ENCODE results near the gene DOCK1. TPM values are rescaled to one million over a fixed set of nuclear protein-coding genes. Genes with fewer than 3 reads are reported as not detected.

DOCK1 gene
- total RNA-seq, 4 donors from 2014 or later: 60.6 to 136 (median 92.7) TPM

DNA sequence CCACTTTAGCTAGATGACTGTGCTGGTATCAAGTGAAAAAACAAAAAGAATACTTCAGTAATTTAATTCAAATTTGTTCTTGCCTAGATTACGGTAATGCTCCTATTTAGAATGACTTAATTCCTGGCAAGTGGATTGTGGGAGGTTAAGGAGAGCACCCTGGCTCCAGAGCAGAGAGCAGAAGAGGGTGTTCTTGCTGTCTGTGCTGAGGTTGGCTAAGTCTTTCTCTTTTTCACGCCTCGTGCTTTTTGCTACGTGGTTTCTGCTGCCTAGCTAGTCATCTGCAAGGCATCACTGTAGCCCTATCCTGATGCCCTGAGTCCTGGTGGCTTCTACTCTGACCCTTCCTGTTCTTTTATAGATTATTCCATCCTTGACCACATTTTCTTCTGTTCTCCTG, 189.8 kb downstream of the DOCK1 start:
- H3K27me3 ChIP-seq: no peaks in the 10 kb centered on the region
- peaks cover 28% of the 10 kb centered on the region for H3K36me3 ChIP-seq
- H3K9me3 ChIP-seq: no peaks in the 10 kb centered on the region
- WGBS: 97% methylated on average over 4 of the region's 4 CpGs
- H3K27ac ChIP-seq: no peak overlapping the region
- H3K4me3 ChIP-seq: no peak overlapping the region
- no peak for DNase-seq (ENCODE audit: low spot score in 2 of 2)
- no peaks in the 10 kb centered on the region for H3K4me1 ChIP-seq
- TF ChIP-seq POLR2AphosphoS5 (IDR thresholded peaks at IDR 0.05) (no peak), EP300 (IDR thresholded peaks at IDR 0.05) (no peak), POLR2A (IDR thresholded peaks at IDR 0.05) (no peak)
- TF ChIP-seq, protein P1, sequence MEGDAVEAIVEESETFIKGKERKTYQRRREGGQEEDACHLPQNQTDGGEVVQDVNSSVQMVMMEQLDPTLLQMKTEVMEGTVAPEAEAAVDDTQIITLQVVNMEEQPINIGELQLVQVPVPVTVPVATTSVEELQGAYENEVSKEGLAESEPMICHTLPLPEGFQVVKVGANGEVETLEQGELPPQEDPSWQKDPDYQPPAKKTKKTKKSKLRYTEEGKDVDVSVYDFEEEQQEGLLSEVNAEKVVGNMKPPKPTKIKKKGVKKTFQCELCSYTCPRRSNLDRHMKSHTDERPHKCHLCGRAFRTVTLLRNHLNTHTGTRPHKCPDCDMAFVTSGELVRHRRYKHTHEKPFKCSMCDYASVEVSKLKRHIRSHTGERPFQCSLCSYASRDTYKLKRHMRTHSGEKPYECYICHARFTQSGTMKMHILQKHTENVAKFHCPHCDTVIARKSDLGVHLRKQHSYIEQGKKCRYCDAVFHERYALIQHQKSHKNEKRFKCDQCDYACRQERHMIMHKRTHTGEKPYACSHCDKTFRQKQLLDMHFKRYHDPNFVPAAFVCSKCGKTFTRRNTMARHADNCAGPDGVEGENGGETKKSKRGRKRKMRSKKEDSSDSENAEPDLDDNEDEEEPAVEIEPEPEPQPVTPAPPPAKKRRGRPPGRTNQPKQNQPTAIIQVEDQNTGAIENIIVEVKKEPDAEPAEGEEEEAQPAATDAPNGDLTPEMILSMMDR (IDR thresholded peaks at IDR 0.05): no peak

DNA sequence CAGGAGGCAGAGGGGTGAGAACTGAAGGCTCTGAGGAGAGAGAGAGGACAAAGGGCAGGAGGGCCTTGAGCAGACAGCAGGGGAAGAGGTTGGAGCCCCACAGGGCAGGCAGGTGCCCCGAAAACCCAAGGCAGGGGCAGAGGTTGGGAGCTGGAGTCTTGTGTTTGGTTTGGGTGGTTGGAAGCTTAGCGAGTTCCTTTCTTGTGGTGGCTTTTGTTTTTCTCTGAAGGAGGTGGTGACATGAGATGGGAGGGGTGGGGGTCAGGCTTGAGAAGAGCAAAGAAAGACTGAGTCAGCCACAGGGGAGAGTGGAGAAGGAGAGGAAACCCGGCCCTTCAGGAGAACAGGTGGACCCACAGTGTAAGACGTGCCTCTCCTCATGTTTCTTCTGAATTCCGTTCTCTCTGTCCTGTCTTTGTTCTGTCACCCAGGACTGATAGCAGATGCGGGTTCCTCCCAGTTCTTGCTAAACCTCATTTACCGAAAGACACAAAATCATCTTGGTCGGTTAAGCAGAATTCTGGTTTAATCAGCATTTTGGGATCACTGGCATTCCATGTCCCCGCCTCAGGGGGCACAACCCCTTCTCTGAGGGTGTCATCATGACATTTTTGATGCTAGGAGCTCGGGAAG, 195.9 kb downstream of the DOCK1 start:
- H3K4me1 ChIP-seq: no peaks in the 10 kb centered on the region
- TF ChIP-seq, protein P1 (IDR thresholded peaks at IDR 0.05): no peak
- TF ChIP-seq POLR2A (IDR thresholded peaks at IDR 0.05) (no peak), POLR2AphosphoS5 (IDR thresholded peaks at IDR 0.05) (no peak), EP300 (IDR thresholded peaks at IDR 0.05) (no peak)
- H3K36me3 ChIP-seq: peaks cover 20% of the 10 kb centered on the region
- WGBS: 95% methylated on average over 9 of the region's 10 CpGs
- H3K4me3 ChIP-seq: no peak overlapping the region
- DNase-seq (ENCODE audit: low spot score in 2 of 2): no peak
- no peaks in the 10 kb centered on the region for H3K9me3 ChIP-seq
- no peak overlapping the region for H3K27ac ChIP-seq
- H3K27me3 ChIP-seq: no peaks in the 10 kb centered on the region

DNA sequence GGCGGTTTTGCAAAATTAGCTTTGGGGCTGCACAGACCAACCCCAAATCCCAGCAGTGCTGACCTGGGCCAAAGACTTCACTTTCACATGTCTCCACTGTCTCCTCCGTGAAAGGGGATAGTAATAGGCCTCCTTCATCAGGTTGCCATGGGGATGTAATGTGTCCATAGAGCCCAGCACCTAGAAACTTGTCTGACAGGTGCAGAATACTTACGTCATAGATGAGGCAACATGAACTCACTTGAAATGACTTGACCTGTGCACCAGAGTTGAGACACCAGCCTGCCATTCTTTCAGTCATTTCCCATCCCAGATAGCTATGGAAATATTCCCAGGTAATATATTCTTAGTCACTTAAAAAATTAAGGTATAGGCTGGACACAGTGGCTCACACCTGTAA, 196.9 kb downstream of the DOCK1 start:
- no peak for DNase-seq (ENCODE audit: low spot score in 2 of 2)
- H3K9me3 ChIP-seq: no peaks in the 10 kb centered on the region
- no peak overlapping the region for H3K4me3 ChIP-seq
- peaks cover 29% of the 10 kb centered on the region for H3K36me3 ChIP-seq
- TF ChIP-seq EP300 (IDR thresholded peaks at IDR 0.05): no peak
- TF ChIP-seq, protein P1 (IDR thresholded peaks at IDR 0.05): no peak
- no peak for TF ChIP-seq POLR2A (IDR thresholded peaks at IDR 0.05)
- no peak for TF ChIP-seq POLR2AphosphoS5 (IDR thresholded peaks at IDR 0.05)
- no peak overlapping the region for H3K27ac ChIP-seq
- WGBS: 87% methylated on average over 3 of the region's 3 CpGs
- no peaks in the 10 kb centered on the region for H3K4me1 ChIP-seq
- H3K27me3 ChIP-seq: no peaks in the 10 kb centered on the region

DNA sequence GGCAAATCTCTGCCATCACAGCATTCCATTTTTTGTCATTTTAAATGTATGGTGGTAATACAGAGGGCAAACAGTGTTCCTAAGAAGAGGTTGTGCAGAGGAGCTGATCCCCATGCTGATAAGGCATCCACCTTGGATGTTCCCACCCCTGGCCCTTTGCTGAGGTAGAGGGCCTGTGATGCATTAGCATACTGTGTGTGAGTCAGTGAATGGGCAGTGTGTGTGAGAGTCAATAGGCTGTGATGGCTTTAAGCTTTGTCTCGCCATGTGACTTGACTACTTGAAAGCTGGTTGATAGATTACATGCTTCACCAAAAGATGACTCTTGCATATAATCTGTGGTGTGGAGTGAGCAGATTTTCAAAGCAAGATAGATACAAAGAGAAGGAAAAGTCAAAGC, 209.9 kb downstream of the DOCK1 start:
- peaks cover 43% of the 10 kb centered on the region for H3K36me3 ChIP-seq
- no peaks in the 10 kb centered on the region for H3K4me1 ChIP-seq
- DNase-seq (ENCODE audit: low spot score in 2 of 2): no peak
- H3K4me3 ChIP-seq: no peak overlapping the region
- TF ChIP-seq POLR2AphosphoS5 (IDR thresholded peaks at IDR 0.05): no peak
- TF ChIP-seq EP300 (IDR thresholded peaks at IDR 0.05): no peak
- TF ChIP-seq, protein P1 (IDR thresholded peaks at IDR 0.05): no peak
- H3K9me3 ChIP-seq: no peaks in the 10 kb centered on the region
- no peaks in the 10 kb centered on the region for H3K27me3 ChIP-seq
- H3K27ac ChIP-seq: no peak overlapping the region
- 96% methylated on average over 1 of the region's 1 CpG for WGBS

DNA sequence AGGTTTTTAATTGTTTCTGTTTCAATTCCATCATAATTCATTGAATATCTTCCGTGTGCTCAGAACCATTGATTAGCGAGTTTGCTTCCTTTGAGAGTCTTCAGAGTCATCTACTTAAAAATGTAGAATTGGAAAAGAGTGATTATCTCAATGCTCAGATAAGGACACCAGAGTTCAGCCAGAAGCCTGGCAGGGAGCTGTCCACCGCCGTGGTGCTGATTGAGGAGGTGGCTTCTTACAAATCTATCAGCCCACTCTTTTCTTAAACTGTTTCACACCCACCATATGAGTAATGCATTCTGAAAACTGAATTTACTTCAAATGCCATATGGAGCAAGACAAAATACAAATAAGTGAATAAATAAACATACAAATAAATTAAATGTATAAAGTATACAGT, 211.9 kb downstream of the DOCK1 start:
- DNase-seq (ENCODE audit: low spot score in 2 of 2): no peak
- no peak overlapping the region for H3K4me3 ChIP-seq
- no peaks in the 10 kb centered on the region for H3K27me3 ChIP-seq
- H3K4me1 ChIP-seq: no peaks in the 10 kb centered on the region
- no peak overlapping the region for H3K27ac ChIP-seq
- H3K36me3 ChIP-seq: peaks cover 29% of the 10 kb centered on the region
- WGBS: 55% methylated on average over 4 of the region's 4 CpGs
- no peaks in the 10 kb centered on the region for H3K9me3 ChIP-seq
- TF ChIP-seq, protein P1 (IDR thresholded peaks at IDR 0.05): no peak
- no peak for TF ChIP-seq EP300 (IDR thresholded peaks at IDR 0.05)
- TF ChIP-seq POLR2A (IDR thresholded peaks at IDR 0.05): no peak
- no peak for TF ChIP-seq POLR2AphosphoS5 (IDR thresholded peaks at IDR 0.05)
